HG02973 (cell line): ENCODE results near the gene ZNF296.

Experiments used
- ATAC-seq: cut with Tn5 transposase; IDR thresholded peaks from one replicate; pipeline ENCODE4 v1.9.1; 2021; ENCODE audit warnings: moderate library complexity; ENCODE audit not compliant: unreplicated experiment

ZNF296 gene

DNA sequence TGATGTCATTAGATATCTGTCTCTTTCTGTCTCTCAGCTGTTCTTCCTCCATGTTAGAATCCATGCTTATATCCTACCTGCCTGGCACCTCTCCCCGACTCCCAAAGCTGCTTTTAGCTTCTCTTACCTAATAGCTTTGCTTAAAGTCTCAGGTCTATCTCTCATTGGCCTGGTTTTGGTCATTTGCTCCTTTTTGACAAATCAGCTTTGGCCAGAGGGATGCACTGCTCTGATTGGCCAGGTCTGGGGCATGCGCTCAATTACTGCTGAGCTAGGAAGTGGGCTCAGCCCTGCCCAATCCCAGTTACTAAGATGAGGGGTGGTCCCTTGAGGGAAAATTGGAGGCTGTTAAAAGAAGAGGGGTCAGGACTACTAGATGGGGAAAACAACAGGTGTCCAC is 48.9 kb downstream of the ZNF296 start:
- ATAC-seq, result no peak

DNA sequence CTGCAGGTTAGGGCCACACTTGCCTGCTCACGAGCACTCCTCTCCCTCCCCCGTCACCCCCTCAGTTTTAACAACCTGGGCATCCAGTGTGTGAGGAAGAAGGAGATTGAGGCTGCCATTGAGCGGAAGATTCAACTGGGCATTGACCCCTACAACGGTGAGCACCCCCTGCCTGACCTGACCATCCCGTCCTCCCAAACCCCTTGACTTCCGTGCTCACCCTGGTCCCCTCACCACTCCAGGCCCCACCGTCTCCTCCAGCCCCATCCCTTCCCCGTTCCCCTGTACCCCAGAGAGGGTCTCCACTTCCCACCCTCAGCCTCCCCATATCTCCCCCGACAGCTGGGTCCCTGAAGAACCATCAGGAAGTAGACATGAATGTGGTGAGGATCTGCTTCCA is 51.0 kb downstream of the ZNF296 start:
- no peak for ATAC-seq

DNA sequence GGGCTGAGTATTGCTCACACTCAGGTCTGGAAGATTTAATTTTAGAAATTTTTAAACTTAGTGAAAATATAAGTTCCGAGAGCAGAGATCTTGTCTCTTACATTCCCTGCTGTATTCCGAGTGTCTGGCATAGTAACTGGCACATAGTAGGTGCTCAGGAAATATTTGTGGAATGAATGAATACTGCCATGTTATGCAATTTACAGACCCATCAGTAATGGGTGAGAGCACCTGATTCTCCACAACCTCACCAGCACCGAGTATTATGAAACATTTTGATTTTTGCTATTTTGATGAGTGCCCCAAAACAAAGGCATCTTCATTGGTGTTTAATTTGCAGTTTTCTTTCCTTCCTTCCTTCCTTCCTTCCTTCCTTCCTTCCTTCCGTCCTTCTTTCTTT is 53.2 kb downstream of the ZNF296 start:
- no peak for ATAC-seq

DNA sequence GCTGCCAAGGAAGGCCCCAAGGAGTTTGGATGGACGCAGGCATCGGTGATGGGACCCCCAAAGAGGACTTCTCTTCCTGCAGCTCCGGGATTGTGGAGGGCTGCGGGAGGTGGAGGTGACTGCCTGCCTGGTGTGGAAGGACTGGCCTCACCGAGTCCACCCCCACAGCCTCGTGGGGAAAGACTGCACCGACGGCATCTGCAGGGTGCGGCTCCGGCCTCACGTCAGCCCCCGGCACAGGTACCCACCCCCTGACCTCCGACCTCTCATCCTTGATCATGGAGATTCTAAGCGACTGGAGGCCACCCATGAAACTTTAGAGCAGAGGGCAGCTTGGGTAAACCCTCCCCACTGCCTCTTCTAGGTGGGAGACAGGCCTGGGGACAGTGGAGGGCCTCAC is 54.3 kb downstream of the ZNF296 start:
- ATAC-seq, result no peak
